ENCODE data around the gene PDK2.

The PDK2 gene

GRCh38 chr17:50110591-50111349 is 15.6 kb downstream of the PDK2 start:
- Mint-ChIP-seq H3K4me3 (no peak overlapping the region), H3K4me1 (peaks cover 5% of the 10 kb centered on the region), H3K36me3 (peaks cover under 1% of the 10 kb centered on the region), H3K9me3 (no peaks in the 10 kb centered on the region), H3K27ac (no peak overlapping the region)
- ATAC-seq (no peak), DNase-seq (ENCODE audit: low spot score in 2 of 2) (no peak)

GRCh38 chr17:50111673-50112655 is 16.8 kb downstream of the PDK2 start:
- no peak overlapping the region for H3K27ac Mint-ChIP-seq
- H3K36me3 Mint-ChIP-seq = no peaks in the 10 kb centered on the region
- H3K9me3 Mint-ChIP-seq = no peaks in the 10 kb centered on the region
- no peak for ATAC-seq
- peaks cover 8% of the 10 kb centered on the region for H3K4me1 Mint-ChIP-seq
- DNase-seq (ENCODE audit: low spot score in 2 of 2) = no peak
- H3K4me3 Mint-ChIP-seq = no peak overlapping the region

GRCh38 chr17:50112694-50113093 is 17.5 kb downstream of the PDK2 start:
- Mint-ChIP-seq H3K4me3 (no peak overlapping the region), H3K27ac (no peak overlapping the region), H3K36me3 (no peaks in the 10 kb centered on the region), H3K4me1 (peaks cover 14% of the 10 kb centered on the region), H3K9me3 (no peaks in the 10 kb centered on the region)
- ATAC-seq (no peak), DNase-seq (ENCODE audit: low spot score in 2 of 2) (no peak)

DNA sequence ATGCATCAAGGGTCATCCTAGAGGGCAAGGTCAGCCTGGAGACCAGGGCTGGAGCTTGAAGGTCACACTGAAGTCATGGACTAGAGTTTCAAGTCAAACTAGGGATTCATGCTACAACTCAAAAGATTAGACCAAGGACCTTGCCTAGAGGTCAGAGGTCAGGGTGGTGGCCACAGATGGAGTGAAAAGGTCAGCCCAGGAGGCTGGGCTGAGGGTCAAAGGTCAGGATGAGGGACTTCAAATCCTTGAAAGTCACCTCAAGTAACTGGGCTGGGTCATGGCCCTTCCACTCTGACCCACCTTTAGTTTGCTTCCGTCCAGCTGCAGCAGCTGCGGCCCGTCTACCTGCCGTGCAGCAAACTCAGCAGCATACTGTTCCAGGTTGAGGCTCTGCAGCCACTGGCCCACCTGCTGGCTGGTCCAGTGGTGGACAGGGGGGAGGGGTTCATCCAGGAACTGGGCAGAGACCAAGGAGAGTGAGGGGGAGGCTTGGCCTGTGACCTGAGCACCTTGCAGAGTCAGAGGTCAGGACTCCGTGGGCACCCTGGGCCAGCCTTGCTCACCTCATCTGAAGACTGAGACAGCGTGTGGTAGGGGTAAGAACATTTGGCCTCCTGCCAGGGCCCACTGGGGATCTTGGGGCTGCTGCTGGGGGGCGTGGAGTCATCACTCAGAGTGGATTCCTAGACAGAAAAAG is 18.6 kb downstream of the PDK2 start:
- Mint-ChIP-seq H3K36me3 (no peaks in the 10 kb centered on the region), H3K4me3 (no peak overlapping the region), H3K9me3 (no peaks in the 10 kb centered on the region), H3K27ac (no peak overlapping the region), H3K4me1 (peaks cover 14% of the 10 kb centered on the region)
- ATAC-seq (no peak), DNase-seq (ENCODE audit: low spot score in 2 of 2) (no peak)

GRCh38 chr17:50114401-50114800 is 19.2 kb downstream of the PDK2 start:
- no peak for ATAC-seq
- DNase-seq (ENCODE audit: low spot score in 2 of 2) = no peak
- H3K4me3 Mint-ChIP-seq = no peak overlapping the region
- peaks cover 14% of the 10 kb centered on the region for H3K4me1 Mint-ChIP-seq
- H3K9me3 Mint-ChIP-seq = no peaks in the 10 kb centered on the region
- H3K36me3 Mint-ChIP-seq = no peaks in the 10 kb centered on the region
- H3K27ac Mint-ChIP-seq = no peak overlapping the region

DNA sequence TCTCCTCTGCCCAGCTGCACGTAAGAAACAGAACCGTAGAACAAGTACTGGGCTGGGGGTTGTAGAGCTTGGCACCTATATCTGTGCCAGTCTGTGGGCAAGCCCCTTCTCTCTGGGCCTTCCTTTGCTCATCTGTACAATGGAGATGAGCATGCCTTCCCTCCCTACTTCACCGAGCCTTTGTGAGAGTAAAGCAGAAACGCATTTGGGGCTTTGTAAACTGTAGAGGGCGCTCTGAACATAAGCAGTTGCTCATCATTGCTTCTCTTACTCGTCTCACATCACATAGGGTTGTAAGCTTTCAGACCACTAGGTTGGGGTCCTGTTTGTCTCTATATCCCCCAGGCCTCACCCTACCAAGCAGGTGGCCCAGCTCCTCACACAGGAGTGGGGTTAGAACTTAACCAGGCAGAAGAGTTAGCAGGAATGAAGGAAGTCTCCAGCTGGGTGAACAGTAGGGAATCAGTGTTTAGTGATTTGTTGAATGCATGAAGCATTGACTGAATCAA is 19.8 kb downstream of the PDK2 start:
- peak in 1 of 2 donors; percentile 65 for DNase-seq (ENCODE audit: low spot score in 2 of 2)

GRCh38 chr17:50115756-50116155 is 20.6 kb downstream of the PDK2 start:
- H3K4me3 Mint-ChIP-seq = no peak overlapping the region
- no peak for ATAC-seq

More for the DNA sequence above, 19.8 kb downstream of the PDK2 start:
- Mint-ChIP-seq H3K9me3 (no peaks in the 10 kb centered on the region), H3K4me3 (no peak overlapping the region), H3K36me3 (no peaks in the 10 kb centered on the region), H3K27ac (no peak overlapping the region), H3K4me1 (peaks cover 14% of the 10 kb centered on the region)
- ATAC-seq = peak; percentile 56

DNA sequence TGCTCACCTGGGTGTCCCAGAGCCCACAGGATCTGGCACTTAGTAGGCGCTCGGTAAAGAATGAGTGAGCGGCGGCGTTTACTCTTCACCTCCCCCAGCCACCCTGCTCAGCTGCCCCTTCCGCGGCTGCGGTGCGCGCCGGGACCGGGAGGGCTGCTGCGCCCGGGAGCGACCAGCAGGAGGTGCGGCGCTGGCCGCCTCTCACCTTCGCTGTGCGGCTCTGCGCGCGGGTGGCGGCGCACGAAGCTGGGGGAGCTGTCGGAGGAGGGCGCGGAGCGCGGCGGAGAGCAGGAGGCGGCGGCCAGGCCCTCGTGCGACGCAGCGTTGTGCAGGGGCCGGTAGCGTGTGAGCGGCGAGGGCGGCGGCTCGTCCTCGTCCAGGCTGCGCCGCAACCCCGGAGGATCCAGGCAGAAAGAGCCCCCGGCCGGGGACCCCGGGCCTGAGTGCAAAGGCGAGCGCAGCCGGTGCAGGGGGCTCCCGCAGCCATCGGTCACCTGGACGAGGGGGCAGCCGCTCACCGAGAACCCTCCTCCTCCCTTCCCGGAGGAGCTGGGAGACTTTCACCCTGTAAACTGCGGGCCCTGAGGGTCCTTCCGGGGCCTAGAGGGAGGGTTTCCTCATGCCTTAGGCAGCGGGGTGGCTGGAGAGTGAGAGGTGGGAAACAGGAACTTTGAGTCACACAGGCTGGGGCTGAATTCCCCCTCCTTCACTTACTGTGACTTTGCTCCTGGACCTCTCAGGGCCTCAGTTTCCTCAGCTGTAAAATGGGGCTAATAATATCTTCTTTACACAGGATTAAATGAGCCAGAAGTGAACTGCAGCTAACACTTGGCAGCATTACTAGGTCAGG is 22.3 kb downstream of the PDK2 start:
- H3K4me3 Mint-ChIP-seq = peak overlapping the region; percentile 67
- ATAC-seq = peak; percentile 82
- peak; percentile 31 to 71 for DNase-seq (ENCODE audit: low spot score in 2 of 2)
- no peaks in the 10 kb centered on the region for H3K36me3 Mint-ChIP-seq
- no peak overlapping the region for H3K27ac Mint-ChIP-seq
- H3K9me3 Mint-ChIP-seq = no peaks in the 10 kb centered on the region
- H3K4me1 Mint-ChIP-seq = peaks cover 14% of the 10 kb centered on the region

More at GRCh38 chr17:50115756-50116155, 20.6 kb downstream of the PDK2 start:
- H3K36me3 Mint-ChIP-seq = no peaks in the 10 kb centered on the region
- no peak overlapping the region for H3K27ac Mint-ChIP-seq
- H3K9me3 Mint-ChIP-seq = no peaks in the 10 kb centered on the region
- no peak for DNase-seq (ENCODE audit: low spot score in 2 of 2)
- peaks cover 14% of the 10 kb centered on the region for H3K4me1 Mint-ChIP-seq

- ATAC-seq (no peak), DNase-seq (ENCODE audit: low spot score in 2 of 2) (no peak)
- H3K4me1 Mint-ChIP-seq = peaks cover 14% of the 10 kb centered on the region
- no peaks in the 10 kb centered on the region for H3K36me3 Mint-ChIP-seq
- no peak overlapping the region for H3K4me3 Mint-ChIP-seq
- no peak overlapping the region for H3K27ac Mint-ChIP-seq
- no peaks in the 10 kb centered on the region for H3K9me3 Mint-ChIP-seq
Observed at GRCh38 chr17:50118076-50118827, 23.1 kb downstream of the PDK2 start.

DNA sequence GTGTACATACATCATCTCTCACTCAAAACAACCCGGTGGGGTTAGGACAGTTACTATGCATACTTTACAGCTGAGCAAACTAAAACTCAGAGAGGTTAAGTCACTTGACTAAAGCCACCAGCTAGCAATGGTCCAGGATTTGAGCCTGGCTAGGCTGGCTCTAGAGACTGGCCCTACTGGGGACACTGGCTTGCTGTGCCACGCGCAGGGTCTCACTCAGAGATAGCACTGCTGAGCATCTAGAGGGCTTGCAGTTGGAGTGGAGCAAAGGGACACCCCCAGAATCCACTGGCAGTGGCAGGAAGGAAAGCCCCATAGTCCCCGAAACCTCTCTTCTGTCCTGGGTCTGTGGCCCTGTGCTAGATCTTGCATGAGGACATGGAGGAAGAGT is 23.7 kb downstream of the PDK2 start:
- ATAC-seq = no peak
- no peaks in the 10 kb centered on the region for H3K36me3 Mint-ChIP-seq

DNA sequence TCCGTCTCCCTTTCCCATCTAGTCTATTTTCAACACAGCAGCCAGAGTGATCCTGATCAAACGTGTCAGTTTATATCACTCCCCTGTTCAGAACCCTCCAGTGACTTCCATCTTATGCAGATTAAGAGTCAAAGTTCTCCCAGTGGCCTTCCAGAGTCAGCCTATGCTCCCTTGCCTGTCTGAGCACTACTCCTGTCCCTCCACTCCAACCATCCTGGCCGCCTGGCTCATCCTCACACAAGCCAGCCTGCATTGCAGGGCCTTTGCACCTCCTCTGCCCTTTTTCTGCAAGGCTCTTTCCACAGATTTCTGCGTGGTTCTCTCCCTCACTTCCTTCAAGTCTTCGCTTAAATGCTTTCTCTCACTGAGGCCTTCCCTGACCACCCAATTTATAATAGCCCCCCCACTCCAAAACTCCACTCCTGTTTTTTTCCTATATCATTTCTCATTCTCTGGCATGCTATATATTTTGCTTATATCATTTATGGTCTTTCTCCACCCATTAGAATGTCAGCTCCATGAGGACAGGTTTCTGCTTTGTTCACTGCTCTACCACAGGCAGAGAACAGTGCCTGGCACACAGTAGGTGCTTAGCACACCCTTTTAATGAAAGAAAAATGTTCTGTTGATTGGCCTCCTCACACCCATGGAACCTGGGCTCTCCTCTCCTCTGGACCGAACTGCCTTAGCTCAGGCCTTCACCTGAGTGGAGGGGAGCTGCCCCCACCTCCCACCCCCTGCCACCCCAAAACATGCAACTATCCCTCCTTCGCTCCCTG is 25.5 kb downstream of the PDK2 start:
- Mint-ChIP-seq H3K27ac (no peak overlapping the region), H3K9me3 (no peaks in the 10 kb centered on the region), H3K36me3 (no peaks in the 10 kb centered on the region), H3K4me3 (no peak overlapping the region), H3K4me1 (peaks cover 9% of the 10 kb centered on the region)
- ATAC-seq (no peak), DNase-seq (ENCODE audit: low spot score in 2 of 2) (no peak)

More for the DNA sequence above, 23.7 kb downstream of the PDK2 start:
- Mint-ChIP-seq H3K4me3 (no peak overlapping the region), H3K9me3 (no peaks in the 10 kb centered on the region), H3K27ac (no peak overlapping the region), H3K4me1 (peaks cover 14% of the 10 kb centered on the region)
- DNase-seq (ENCODE audit: low spot score in 2 of 2) = no peak

- Mint-ChIP-seq H3K27ac (no peak overlapping the region), H3K9me3 (no peaks in the 10 kb centered on the region), H3K36me3 (no peaks in the 10 kb centered on the region), H3K4me1 (peaks cover 4% of the 10 kb centered on the region), H3K4me3 (no peak overlapping the region)
- DNase-seq (ENCODE audit: low spot score in 2 of 2) (no peak), ATAC-seq (no peak)
Observed at GRCh38 chr17:50122945-50123344, 27.8 kb downstream of the PDK2 start.

DNA sequence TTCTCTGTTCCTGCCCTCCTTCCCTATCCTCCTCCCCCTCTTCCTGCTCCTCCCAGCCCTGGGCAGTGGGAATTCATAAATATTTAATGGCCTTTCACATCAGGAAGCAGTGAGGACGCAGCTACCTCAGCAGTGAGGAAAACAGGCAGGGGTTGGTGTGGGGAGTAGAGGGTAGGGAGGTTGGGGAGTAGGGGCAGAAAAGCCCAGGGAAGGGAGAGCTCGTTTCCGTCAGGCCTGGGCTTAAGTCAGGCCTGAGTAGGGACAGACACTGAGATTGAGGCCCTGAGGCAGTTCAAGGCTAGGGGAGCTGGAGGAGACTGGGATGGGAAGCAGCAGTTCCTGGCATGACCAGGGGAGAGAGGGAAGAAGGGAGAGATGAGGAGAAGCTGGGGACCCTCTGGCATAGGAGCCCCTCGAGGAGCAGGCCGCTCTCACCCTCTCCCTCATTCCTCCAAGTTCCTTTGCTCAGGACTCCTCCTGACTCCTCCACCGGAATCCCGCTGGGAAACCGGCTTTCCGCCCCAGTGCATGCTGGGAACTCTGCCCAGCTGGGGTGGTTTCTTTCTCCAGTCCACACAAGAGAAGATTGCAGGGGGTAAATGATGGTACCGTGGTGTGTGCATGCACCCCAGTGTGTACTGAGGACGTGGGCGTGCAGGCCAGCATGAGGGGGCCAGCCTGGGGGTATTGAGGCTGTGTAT is 28.6 kb downstream of the PDK2 start:
- H3K4me3 Mint-ChIP-seq = no peak overlapping the region
- DNase-seq (ENCODE audit: low spot score in 2 of 2) (no peak), ATAC-seq (no peak)
- no peaks in the 10 kb centered on the region for H3K9me3 Mint-ChIP-seq
- peaks cover 13% of the 10 kb centered on the region for H3K4me1 Mint-ChIP-seq
- peaks cover 6% of the 10 kb centered on the region for H3K36me3 Mint-ChIP-seq
- H3K27ac Mint-ChIP-seq = no peak overlapping the region
